GM18907 (cell line): Measurements from ENCODE around the gene GREB1L.

Source experiments
- ATAC-seq: cut with Tn5 transposase; IDR thresholded peaks from one replicate; pipeline ENCODE4 v1.9.1; 2021; ENCODE audit warnings: mild to moderate bottlenecking, moderate library complexity; ENCODE audit not compliant: unreplicated experiment

The GREB1L gene

GRCh38 chr18:21548647-21549046 lies 306.6 kb downstream of the GREB1L start:
- ATAC-seq: no peak

- ATAC-seq: no peak
Observed at GRCh38 chr18:21550510-21550970, 308.5 kb downstream of the GREB1L start.

DNA sequence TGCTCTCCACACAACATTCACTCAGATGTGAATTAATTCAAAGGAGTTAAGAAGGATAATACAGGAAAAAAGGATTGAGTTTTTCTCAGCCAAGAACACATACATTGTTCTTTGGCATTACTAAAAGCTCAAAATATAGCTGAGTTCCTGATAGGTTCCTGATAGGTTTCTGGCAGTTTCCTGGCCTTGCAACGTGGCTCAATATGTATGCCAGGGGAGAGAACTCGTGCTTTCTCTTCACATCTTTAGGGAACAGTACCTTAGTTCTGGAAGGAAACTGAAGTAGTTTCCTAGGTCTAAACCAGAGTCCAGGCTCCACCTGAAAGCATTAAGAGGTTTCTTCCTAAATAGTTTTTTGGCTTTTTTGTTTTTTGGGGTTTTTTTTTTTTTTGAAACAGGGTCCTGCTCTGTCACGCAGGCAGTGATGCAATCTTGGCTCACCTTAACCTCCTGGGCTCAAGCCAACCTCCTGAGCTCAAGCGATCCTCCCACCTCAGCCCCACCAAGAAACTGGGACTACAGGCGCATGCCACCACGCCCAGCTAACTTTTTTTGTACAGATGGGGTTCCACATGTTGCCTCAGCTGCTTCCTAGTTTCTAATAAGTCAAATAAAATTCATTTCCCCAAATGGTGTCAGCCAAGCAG lies 315.7 kb downstream of the GREB1L start:
- no peak for ATAC-seq

GRCh38 chr18:21559195-21559594 lies 317.2 kb downstream of the GREB1L start:
- no peak for ATAC-seq

DNA sequence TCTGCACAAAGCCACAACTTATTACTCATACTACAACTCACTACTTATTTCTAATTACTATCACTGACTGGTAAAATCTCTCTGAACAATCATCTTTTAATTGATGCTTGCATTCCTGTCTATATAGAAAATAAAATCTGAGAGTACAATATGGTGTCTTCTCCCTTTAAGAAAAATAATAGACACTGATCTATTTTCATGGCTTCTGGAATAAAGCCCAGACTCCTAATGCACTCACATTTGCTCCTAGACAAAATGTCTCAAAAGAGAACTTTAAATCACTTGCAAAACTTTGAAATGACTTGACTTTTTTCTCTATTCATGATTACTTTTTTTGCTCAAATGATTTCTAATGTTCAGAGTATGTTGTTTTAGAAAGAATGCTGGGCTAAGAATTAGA lies 329.7 kb downstream of the GREB1L start:
- no peak for ATAC-seq
